HEK293T (cell line): Measurements from ENCODE around the gene KIAA1217.

Source experiments
- BHLHE40 ChIP-seq: fragments of 450-650 bp; IDR thresholded peaks from 2 replicates; pipeline ENCODE4 v1.6.1; 2016; ENCODE audit warnings: mild to moderate bottlenecking, moderate library complexity, borderline replicate concordance
- CTBP1 ChIP-seq: fragments of 450-650 bp; IDR thresholded peaks from 2 replicates; pipeline ENCODE4 v1.6.1; 2016; ENCODE audit warnings: borderline replicate concordance
- ELF4 ChIP-seq: fragments of 450-650 bp; IDR thresholded peaks from 2 replicates; pipeline ENCODE4 v1.6.1; 2017; ENCODE audit warnings: antibody characterized with exemption
- FOXA1 ChIP-seq: fragments of 450-650 bp; IDR thresholded peaks from 2 replicates; pipeline ENCODE4 v1.6.1; 2016; ENCODE audit warnings: mild to moderate bottlenecking
- FOXK2 ChIP-seq: fragments of 450-650 bp; IDR thresholded peaks from 2 replicates; pipeline ENCODE4 v1.6.1; 2016; ENCODE audit warnings: mild to moderate bottlenecking
- FOXM1 ChIP-seq: fragments of 450-650 bp; IDR thresholded peaks from 2 replicates; pipeline ENCODE4 v1.6.1; 2017; ENCODE audit warnings: mild to moderate bottlenecking, borderline replicate concordance
- HDGF ChIP-seq: fragments of 450-650 bp; IDR thresholded peaks from 2 replicates; pipeline ENCODE4 v1.6.1; 2017; ENCODE audit warnings: antibody characterized with exemption, borderline replicate concordance
- L3MBTL2 ChIP-seq: fragments of 450-650 bp; conservative IDR thresholded peaks from 2 replicates; pipeline ENCODE4 v1.6.1; 2016; ENCODE audit warnings: mild to moderate bottlenecking
- LEF1 ChIP-seq: fragments of 450-650 bp; IDR thresholded peaks from 2 replicates; pipeline ENCODE4 v1.6.1; 2017; ENCODE audit warnings: mild to moderate bottlenecking, borderline replicate concordance
- NFRKB ChIP-seq: fragments of 450-650 bp; IDR thresholded peaks from 2 replicates; pipeline ENCODE4 v1.6.1; 2016; ENCODE audit warnings: mild to moderate bottlenecking, moderate library complexity
- PKNOX1 ChIP-seq: fragments of 450-650 bp; IDR thresholded peaks from 2 replicates; pipeline ENCODE4 v1.6.1; 2016
- SP1 ChIP-seq: fragments of 450-650 bp; IDR thresholded peaks from 2 replicates; pipeline ENCODE4 v1.6.1; 2017
- SUZ12 ChIP-seq: fragments of 450-650 bp; IDR thresholded peaks from 2 replicates; pipeline ENCODE4 v1.6.1; 2016; ENCODE audit warnings: mild to moderate bottlenecking
- ZNF384 ChIP-seq: fragments of 450-650 bp; IDR thresholded peaks from 2 replicates; pipeline ENCODE4 v1.6.1; 2016

- TF ChIP-seq PKNOX1 (no peak), SUZ12 (no peak), SP1 (no peak), FOXK2 (no peak), NFRKB (no peak), HDGF (no peak), BHLHE40 (no peak), LEF1 (no peak), L3MBTL2 (no peak), CTBP1 (no peak), ZNF384 (no peak), ELF4 (no peak), FOXA1 (no peak), FOXM1 (no peak)
Measured at GRCh38 chr10:24556126-24556749, 347.3 kb downstream of the KIAA1217 start.
